ENCODE data around the gene CD36. TPM values are rescaled to one million over a fixed set of nuclear protein-coding genes. Genes with fewer than 3 reads are reported as not detected.

Gene CD36
- total RNA-seq: not detected

DNA sequence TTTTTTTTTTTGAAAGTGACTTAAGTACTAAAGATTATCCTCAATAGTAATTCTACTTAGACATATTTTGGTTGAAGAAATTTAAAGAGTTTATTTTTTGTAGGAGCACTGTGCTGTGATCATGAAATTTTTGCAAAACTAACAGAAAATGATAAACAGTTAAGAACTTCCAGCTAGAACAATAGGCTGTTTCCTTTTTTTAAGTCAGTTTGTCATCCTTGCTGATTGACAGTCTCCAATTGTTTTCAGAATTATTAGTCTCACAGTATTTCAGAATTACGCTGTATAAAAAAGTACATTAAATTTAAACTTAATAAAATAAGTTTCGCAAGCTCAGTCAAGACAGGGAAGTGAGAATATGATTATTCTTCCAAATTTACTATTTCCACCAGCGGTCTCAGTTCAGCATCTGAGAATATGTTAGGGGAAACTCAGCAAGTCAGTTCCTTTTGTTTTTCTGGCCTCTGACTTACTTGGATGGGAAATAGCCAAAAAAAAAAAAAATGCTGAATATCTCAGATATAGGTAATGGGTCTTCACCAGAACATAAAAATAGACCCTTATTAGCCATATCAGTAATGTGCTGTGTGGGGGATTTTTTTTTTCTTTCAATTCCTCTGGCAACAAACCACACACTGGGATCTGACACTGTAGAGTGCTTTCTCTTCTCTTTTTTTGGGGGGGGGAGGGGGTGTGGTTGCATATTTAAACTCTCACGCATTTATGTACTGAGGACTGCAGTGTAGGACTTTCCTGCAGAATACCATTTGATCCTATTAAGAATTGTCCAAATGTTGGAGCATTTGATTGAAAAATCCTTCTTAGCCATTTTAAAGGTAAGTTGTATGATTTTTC lies at the start of gene CD36:
TSS of gene CD36 (plus strand) at position 732 of the 855 bp plus-strand sequence. CDS start 8,099 bp downstream, outside the sequence.

Other genes with a start within 250 kb of the CD36 start
- not detected for gene GNAT3, start 126.6 kb upstream of the CD36 start, total RNA-seq

All from activated naive CD4-positive, alpha-beta T cell treated with anti-CD3 and anti-CD28 coated beads, Interleukin-2, amount 10 ng/mL, durations not matched to agents 5 hours and 36 hours (primary cell).